GM23338 (cell line): Measurements from ENCODE around the gene ZNF525.

Experiments
- CTCF ChIP-seq, 2 experiments: fragments of 200-600 bp in 1 of 2; sonication (generic) in 1 of 2; conservative IDR thresholded peaks; 2 replicates each; pipeline versions ENCODE4 v1.5.1 to v1.6.1; 2016 to 2017; ENCODE audit warnings: antibody characterized with exemption in 2 of 2, low read depth in 2 of 2, mild to moderate bottlenecking in 2 of 2, moderate library complexity in 1 of 2
- POLR2AphosphoS5 ChIP-seq: IDR thresholded peaks from 2 replicates; pipeline ENCODE4 v1.6.1; 2016; ENCODE audit warnings: antibody characterized with exemption, low read depth
- REST ChIP-seq: IDR thresholded peaks from one replicate; pipeline ENCODE4 v1.6.1; 2018; ENCODE audit warnings: antibody characterized with exemption; ENCODE audit not compliant: unreplicated experiment
- ZNF331 ChIP-seq: fragments of 250-450 bp; sonication (Bioruptor Pico); IDR thresholded peaks from 2 replicates; pipeline ENCODE4 v1.5.0; 2020; ENCODE audit warnings: low read depth, mild to moderate bottlenecking, moderate library complexity

- TF ChIP-seq CTCF (conservative IDR thresholded peaks at IDR 0.05; ENCODE audit: low read depth in 2 of 2) = no peak
- TF ChIP-seq POLR2AphosphoS5 = peak; percentile 91
- TF ChIP-seq REST = no peak
- no peak for TF ChIP-seq ZNF331 (CRISPR knock-in tag)
Measured at GRCh38 chr19:53389978-53390377, 24.5 kb downstream of the ZNF525 start.
